NCI-H2196 treated with DMSO at 0.1 percent for 48 hours (cell line): ENCODE measurements around the gene HSP90B1.
A peak's percentile ranks its signal among the peaks of the same experiment; 100 is the strongest.

Experiments used
- DNase-seq: peaks from one replicate; lab custom pipeline; 2025; ENCODE audit not compliant: unreplicated experiment; lab: John Stamatoyannopoulos, UW

The HSP90B1 gene

DNA sequence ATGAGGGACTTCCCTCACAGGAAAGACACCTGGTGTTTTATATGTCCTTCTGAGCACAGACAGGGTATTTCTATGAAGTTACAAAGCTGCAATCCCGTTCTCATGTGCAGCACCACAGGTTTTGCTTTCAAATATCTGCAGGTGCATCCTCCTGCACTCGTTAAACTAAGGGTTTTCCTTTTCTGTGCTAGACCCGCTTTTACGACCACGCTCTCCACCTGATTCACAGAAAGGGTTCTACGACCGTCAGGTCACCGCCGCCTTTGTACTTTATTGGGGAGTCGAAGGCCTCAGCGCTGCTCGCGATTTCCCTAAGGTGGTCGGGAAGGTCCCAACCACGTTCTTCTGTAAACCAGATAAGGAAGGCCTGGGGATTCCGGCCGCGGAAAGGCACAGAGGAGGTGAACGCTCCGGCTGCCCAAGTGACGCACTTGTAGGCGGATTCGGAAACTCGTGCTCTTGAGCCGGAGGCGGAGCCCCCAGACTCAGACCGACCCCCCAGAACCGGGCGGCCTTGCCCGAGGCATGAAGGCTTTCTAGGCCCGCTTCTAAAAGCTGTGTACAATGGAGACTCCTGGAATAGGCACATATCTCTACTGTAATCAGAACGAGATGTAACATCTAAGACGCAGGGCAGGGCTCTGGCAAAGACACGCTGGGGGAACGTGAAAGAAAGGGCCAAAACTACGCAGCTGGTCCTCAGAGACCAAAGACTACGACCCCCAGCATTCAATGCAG lies 995 bp upstream of the HSP90B1 start:
- peak; percentile 85 for DNase-seq

DNA sequence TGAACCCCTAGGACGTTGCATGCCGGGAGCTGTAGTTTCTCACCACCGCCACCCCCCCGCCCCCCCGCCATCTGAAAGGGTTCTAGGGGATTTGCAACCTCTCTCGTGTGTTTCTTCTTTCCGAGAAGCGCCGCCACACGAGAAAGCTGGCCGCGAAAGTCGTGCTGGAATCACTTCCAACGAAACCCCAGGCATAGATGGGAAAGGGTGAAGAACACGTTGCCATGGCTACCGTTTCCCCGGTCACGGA lies 501 bp upstream of the HSP90B1 start:
- DNase-seq = peak; percentile 96

DNA sequence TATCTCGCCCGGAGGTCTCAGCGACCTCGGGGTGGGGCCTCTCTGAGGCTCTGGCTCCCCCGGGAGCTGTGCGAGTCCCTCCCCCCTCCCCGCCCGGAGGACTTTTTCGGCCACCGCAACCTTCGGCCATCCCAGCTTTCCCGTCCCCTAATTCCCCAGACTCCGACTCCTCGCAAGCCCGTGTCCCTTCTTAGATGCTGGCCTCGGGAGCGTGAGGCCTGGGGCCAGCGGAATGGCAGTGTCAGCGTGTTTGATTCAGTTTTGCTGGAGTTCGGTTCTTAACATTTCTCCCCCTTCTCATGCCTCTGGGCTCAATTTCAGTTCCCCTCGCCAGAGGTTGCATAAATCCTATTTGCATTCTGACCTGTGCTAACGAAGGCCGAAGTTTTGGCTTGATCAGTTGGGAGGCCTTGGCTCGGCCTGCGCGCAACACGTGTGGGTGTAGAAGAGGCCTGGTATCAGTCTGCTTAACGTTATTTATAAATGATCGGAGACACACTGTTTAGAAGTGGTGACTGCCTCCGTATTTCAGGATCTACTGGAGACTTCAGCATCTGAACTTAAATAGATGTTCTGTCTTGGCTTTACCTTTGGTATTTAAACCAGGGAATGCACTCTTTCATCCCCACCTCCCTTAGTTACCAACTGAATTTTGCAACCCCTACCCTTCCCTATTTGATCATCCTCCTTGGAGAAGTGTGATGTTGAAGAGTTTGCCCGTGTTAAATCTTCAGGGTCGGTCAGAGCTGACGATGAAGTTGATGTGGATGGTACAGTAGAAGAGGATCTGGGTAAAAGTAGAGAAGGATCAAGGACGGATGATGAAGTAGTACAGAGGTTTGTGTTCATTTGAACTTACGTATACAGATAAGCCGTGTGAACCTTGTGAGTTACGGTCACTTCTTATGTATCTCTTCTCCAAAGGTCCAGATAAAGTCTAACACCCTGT lies 851 bp downstream of the HSP90B1 start:
- DNase-seq = no peak

DNA sequence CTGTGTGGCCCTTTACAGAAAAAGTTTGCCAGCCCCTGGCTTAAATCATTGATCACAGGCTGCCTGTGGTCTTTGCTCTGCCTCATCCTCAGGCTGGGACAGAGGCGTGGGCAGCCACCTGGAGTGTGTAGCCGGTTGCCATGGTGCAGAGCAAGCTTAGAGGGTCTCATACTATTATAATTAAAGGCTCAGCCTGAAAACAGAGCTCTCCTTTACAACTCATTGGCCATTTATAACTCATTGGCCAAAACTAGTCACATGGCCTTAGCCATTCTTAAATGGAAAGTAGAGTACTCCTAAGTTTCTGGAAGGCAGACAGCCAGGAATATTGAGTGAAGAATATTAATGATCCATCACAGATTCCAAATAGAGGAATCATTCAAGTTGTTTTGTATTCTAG lies 3.0 kb downstream of the HSP90B1 start:
- no peak for DNase-seq

DNA sequence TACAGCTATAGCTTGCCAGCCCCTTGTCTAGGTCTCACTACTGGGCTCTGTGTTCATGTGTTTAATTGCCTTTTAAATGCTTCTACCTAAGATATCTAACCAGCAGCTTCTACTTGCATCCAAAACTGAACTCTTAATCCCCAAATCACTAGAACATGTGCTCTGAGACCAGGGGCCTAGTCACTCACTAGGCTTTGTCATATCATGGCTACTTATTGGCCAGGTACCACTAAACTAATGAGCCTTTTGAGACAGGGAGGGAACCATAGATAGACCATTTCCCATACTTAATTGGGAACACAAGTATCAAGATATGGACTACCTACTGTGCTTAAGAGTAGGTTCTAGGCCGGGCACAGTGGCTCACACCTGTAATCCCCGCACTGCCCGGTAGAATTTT lies 6.5 kb downstream of the HSP90B1 start:
- DNase-seq = no peak

DNA sequence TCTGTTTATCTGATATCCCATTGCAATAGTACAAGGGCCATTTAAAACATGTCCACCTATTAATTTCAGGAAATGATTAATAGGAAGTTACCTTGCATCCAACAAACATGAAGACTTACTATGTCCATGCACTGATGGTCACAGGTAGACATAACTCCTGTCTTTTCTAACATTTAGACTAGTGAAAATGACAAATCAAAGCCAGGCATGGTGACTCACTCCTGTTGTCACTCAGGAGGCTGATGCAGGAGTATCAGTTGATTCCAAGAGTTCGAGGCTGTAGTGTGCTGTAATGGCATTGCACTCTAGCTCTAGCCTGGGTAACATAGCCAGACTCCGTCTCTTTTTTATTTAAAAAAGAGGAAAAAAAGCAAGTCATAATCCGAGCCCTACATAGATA lies 14.8 kb downstream of the HSP90B1 start:
- DNase-seq = no peak

DNA sequence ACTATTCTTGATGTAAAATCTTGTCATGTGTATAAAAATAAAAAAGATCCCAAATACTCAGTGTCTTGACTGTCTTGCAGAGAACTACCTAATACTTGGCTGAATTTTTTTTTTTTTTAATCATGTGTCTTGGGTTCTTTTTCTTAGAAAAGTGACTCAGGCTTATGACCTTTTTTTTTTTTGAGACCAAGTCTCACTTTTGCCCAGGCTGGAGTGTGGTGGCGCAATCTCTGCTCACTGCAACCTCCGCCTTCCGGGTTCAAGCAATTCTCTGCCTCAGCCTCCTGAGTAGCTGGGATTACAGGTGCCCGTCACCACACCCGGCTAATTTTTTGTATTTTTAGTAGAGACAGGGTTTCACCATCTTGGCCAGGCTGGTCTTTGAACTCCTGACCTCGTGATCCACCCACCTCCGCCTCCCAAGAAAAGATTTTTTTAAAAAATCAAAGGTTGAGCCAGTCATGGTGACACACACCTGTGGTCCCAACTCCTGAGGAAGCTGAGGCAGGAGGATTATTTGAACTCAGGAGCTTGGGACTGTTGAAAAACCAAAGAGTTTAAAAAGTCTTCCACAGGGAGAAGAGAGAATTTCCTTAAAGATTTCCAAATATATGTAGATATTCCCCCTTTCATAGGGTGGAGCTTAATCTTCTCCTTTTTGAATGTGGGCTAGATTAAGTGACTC lies 17.8 kb downstream of the HSP90B1 start:
- no peak for DNase-seq

DNA sequence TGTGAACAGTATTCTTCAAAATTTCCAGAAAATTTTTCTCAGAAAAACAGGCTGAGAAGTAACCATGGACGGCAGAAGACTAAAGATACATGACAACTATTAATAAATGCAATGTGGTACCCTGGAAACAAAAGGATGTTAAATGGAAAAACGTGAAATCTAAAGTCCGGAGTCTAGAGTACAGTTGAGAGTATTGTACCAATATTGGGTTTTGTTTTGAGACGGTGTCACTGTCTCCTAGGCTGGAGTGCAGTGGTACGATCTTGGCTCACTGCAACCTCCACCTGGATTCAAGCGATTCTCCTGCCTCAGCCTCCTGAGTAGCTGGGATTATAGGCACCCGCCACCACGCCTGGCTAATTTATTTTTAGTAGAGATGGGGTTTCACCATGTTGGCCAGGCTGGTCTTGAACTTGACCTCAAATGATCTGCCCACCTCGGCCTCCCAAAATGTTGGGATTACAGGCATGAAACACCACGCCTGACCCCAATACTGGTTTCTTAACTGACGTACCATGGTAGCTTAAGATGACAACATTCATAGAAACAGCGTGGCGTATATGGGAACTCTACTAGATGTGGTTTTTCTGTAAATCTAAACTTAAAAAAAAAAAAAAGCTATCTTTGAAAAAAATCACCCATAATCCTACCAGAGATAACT lies 18.7 kb downstream of the HSP90B1 start:
- no peak for DNase-seq

DNA sequence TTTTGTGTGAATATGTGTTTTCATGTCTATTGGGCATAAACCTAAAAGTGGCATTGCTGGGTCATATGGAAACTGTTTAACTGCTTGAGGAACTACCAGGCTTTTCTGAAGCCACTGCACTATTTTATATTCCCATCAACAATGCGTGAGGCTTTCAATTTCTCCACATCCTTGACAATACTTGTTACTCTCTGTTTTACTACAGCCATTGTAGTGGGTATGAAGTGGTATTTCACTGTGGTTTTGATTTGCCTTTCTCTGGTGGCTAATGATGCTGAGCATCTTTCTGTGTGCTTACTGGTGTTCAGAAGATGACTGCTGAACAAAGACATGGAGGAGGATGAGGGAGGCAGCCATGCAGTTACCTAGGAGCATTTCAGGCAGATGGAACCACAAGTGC lies 22.3 kb downstream of the HSP90B1 start:
- no peak for DNase-seq

DNA sequence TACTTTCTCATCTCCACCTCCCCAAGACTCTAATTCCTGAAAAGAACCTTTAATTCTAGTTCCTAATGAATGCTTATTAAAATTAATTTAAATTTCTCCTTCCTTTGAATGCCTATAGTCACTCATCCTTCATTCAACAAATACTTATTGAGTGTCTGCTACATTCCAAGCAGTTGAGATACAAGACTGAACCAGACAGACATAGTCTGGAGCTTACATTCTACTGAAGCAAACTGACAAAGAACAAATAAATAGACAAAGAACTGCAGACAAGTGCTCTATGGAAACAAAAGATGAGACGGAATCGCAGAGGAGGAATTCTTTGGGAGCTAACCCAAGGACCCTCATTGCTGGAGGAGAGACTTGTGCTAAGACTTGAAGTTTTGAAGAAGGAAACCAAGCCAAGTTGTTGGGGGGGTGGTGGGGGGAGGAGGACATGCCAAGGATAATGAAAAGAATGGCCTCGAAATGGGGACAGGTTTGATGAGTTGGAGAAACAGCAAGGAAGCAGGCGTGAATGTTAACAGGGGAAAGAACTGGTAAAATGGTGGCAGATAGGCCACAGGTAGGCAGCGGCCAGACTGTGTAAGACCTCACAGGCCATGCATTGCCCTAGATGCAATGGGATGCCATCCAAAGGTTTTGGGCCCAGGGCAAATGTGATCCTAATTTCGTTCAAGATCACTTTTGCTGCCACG lies 25.8 kb downstream of the HSP90B1 start:
- DNase-seq = no peak

DNA sequence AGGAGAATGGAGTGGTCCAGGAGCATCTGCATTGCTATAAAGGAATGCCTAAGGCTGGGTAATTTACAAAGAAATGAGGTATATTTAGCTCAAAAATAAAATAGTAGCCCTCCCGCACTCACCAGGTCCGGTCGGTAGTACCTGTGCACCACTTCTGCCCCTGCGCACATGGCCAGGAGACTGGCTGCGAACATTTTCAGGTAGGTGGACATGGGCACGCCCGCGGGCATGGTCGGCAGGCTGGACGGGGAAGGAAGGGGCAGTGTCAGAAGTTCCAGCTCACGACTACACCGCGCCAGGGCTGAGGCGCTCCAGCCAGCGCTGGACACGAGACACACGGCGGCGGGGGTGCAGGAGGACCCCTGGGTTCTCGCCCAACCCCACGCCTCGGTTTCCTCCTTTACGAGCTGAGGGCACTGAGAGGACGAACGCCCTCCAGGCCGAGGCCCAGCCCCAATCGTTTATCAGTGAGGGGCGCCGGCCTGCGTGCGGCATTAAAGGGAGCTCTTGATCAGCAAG lies 26.4 kb downstream of the HSP90B1 start:
- DNase-seq = no peak

DNA sequence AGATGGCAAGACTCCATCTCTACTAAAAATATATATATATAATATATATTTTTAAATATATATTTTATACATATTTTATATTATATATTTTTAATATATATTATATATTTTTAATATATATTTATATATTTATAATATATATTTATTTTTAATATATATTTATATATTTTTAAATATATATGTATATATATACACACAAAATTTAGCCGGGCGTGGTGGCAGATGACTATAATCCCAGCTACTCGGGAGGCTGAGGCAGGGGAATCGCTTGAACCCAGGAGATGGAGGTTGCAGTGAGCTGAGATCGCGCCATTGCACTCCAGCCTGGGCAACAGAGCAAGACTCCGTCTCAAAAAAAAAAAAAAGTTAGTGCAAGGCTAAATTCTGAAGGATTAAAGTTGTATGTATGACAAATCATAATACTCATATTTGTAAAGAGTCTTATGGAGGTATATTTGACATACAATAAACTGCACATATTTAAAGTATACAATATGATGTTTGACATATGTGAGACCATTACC lies 27.7 kb downstream of the HSP90B1 start:
- no peak for DNase-seq

DNA sequence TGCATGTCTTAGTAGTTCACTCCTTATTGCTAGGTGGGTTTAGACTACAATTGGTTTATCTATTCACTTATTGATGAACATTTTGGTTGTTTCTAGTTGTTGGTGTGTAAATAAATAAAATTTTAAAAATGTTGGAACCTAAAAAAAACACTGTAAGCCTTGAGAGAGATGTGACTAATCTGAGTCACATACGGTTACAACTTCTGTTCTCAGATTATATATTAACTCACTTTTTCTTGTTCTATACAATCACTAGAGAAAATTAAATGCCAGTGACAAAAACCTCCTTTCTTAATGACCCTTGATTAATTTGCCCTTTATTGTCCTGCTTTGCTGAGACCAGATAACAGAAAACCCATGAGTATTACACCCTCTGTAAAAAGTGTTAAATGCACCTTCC lies 28.4 kb downstream of the HSP90B1 start:
- no peak for DNase-seq

DNA sequence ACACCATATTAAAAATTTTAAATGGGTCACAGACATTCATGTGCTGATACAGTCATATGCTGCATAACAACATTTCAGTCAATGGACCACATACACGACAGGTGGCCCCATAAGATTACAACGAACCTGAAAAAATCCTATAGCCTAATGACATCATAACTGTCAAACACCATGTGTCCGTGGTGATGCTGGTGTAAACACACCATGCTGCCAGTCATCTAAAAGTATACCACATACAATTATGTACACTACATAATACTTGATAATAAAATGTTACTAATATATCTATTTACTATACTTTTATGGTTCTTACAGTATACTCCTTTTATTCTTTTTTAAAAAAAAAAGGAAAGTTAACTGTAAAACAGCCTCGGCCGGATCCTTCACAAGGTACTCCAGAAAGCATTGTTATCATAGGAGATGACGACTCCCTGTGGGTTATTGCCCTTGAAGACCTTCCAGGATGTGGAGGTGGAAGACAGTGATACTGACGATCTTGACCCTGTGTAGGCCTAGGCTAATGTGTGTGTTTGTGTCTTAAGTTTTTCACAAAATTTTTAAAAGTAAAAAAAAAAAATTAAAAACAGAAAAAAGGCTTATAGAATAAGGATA lies 30.5 kb downstream of the HSP90B1 start:
- DNase-seq = no peak

DNA sequence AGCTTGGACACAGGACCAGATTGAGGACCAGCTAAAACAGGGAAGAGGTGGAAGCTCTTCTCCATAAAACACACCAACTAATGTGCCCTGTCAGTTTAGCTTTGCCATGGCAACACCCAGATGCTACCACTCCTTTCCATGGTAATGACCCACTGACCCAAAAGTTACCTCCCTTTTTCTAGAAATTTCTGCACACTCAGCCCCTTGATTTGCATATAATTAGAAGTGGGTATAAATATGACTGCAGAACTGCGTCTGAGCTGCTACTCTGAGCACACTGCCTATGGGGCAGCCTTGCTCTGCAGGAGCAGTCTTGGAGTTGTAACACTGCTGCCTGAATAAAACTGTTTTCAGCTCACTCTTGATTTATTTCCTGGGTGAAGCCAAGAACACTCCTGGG lies 32.3 kb downstream of the HSP90B1 start:
- no peak for DNase-seq

DNA sequence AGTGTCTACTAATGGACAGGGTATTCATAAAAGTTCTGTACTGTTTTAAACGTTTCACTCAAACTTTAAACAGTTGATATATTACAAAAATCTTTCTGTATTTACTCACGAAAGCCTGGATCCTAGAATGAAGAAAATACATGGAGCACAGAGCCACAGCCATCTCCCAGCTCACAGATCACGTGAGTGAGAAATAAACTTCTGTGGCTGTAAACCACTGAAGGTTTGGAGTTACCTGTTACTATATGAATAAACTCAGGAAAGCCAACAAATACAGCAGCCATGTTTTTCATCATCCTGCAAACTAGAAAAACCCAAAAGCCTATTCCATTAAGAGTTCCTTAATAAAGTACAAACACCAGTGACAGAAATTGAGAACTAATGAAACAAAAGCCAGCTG lies 34.6 kb downstream of the HSP90B1 start:
- DNase-seq = no peak

DNA sequence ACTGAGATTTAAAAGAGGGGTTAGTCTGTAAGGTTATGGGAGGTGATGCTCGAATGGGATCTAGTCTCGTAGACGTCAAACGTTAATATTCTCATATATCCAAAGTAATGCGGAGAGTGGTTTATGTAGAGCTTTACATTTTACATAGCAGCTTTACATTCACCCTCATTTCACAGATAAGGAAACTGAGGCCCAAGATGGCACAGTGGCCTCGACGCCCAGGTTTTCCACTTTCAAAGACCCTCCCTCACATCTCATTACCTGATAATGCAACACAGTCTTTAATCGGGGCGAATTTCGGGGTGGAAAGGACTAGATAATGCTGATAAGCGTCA lies 35.0 kb downstream of the HSP90B1 start:
- no peak for DNase-seq

DNA sequence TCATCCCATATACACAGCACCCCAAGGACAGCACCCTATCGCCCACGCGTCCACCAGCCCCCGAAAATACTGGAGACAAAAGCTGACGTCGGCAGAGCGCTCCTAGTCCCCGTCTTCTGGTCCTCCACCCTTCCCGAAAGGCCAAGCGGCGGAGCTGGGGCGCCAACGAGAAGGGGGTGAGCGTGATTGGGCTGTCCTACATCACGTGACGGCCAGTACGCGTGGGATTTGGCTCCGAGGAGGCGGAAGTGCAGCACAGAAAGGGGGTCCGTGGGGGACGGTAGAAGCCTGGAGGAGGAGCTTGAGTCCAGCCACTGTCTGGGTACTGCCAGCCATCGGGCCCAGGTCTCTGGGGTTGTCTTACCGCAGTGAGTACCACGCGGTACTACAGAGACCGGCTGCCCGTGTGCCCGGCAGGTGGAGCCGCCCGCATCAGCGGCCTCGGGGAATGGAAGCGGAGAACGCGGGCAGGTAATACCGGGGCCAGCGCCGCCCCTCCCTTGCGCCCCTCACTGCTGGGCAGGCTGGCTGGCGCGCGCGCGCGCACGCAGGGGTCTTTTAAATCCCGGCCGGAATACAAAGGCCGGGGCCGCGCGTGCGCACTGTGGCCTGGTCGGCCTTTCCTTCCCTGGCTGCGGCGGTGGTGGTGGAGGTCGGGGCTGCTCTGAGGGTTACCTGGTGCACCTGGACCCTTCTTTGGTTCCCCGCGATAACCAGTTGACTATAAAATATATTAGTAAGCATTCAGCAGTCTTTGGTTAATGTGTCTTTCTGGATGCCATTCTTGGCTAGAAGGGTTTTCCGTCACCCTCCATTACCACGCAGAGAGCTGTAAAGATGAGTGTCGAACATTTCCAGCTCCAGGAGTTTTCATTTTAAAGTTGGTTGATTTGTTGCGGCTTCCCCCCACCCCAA lies 35.6 kb downstream of the HSP90B1 start, which contains the start of gene TDG:
Gene TDG (plus strand): TSS at position 283 of the 915 bp plus-strand sequence. CDS start 166 bp downstream, at position 449.
- peak; percentile 98 for DNase-seq

DNA sequence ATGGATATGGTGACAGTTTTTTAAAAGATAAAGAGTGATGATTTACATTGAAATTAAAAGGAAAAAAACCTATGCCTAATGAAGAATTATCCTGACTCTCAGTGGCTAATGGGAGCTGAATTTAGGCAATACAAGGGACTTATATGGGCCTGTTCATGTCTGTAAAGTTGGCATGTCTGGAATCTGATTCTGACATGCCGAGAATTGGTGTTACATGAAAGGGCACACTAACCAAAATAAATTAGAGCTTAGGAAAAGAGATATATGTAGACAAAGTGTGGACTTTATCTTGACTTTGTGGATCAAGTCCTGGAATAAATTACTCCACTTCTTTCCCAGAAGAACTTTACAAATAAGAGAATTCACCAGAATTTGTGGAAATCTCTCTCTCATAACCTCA lies 36.5 kb downstream of the HSP90B1 start:
- DNase-seq = no peak
